ENCODE results near the gene CEP131.

Gene CEP131

GRCh38 chr17:81200201-81200600 lies 22.6 kb downstream of the CEP131 start:
- DNase-seq (ENCODE audit: low read depth, low spot score): no peak

- no peak for DNase-seq (ENCODE audit: low read depth, low spot score)
Measured at GRCh38 chr17:81199482-81199830, 23.3 kb downstream of the CEP131 start.

GRCh38 chr17:81198826-81199481 lies 23.8 kb downstream of the CEP131 start:
- no peak for DNase-seq (ENCODE audit: low read depth, low spot score)

- DNase-seq (ENCODE audit: low read depth, low spot score): no peak
Measured at GRCh38 chr17:81197831-81198490, 24.8 kb downstream of the CEP131 start.

GRCh38 chr17:81197409-81197795 lies 25.4 kb downstream of the CEP131 start:
- DNase-seq (ENCODE audit: low read depth, low spot score): no peak

- DNase-seq (ENCODE audit: low read depth, low spot score): no peak
Measured at GRCh38 chr17:81196505-81197408, 26.0 kb downstream of the CEP131 start.

- no peak for DNase-seq (ENCODE audit: low read depth, low spot score)
Measured at GRCh38 chr17:81195941-81196495, 26.7 kb downstream of the CEP131 start.

- DNase-seq (ENCODE audit: low read depth, low spot score): no peak
Measured at GRCh38 chr17:81194941-81195901, 27.5 kb downstream of the CEP131 start.

GRCh38 chr17:81194225-81194760 lies 28.5 kb downstream of the CEP131 start:
- DNase-seq (ENCODE audit: low read depth, low spot score): no peak

GRCh38 chr17:81193470-81194224 lies 29.1 kb downstream of the CEP131 start:
- no peak for DNase-seq (ENCODE audit: low read depth, low spot score)

- DNase-seq (ENCODE audit: low read depth, low spot score): no peak
Measured at GRCh38 chr17:81193051-81193410, 29.7 kb downstream of the CEP131 start.

- DNase-seq (ENCODE audit: low read depth, low spot score): no peak
Measured at GRCh38 chr17:81192386-81193050, 30.2 kb downstream of the CEP131 start.

- no peak for DNase-seq (ENCODE audit: low read depth, low spot score)
Measured at GRCh38 chr17:81191646-81192045, 31.1 kb downstream of the CEP131 start.

GRCh38 chr17:81191116-81191515 lies 31.6 kb downstream of the CEP131 start:
- no peak for DNase-seq (ENCODE audit: low read depth, low spot score)

GRCh38 chr17:81190591-81190990 lies 32.2 kb downstream of the CEP131 start:
- no peak for DNase-seq (ENCODE audit: low read depth, low spot score)

- DNase-seq (ENCODE audit: low read depth, low spot score): no peak
Measured at GRCh38 chr17:81189670-81190530, 32.9 kb downstream of the CEP131 start.

GRCh38 chr17:81189016-81189415 lies 33.7 kb downstream of the CEP131 start:
- no peak for DNase-seq (ENCODE audit: low read depth, low spot score)

- no peak for DNase-seq (ENCODE audit: low read depth, low spot score)
Measured at GRCh38 chr17:81188491-81188840, 34.3 kb downstream of the CEP131 start.
